Measurements from ENCODE around the gene KCTD4.
"Not testable (repeated sequence)": the region's sequence is repeated elsewhere in the genome, so short reads cannot be mapped to it uniquely, and the experiment has no call there.

The KCTD4 gene

GRCh38 chr13:45215392-45216077, 14.7 kb upstream of the KCTD4 start:
- DNase-seq = no peak

DNA sequence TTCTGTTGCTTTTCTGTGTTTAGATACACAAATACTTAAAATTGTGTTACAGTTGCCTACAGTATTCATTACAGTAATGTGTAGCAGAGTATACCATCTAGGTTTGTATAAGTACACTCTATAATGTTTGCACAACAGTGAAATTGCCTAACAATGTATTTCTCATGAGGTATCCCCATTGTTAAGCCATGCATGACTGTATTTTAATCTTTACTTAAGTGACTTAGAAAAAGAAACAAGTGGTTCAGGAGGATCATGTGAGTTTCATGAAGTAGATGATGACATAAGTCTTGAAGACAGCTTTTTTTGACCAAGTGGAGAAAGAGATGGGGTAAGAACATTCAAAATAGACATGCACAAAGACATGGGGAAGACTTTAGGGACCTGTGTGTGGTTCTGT, 8.4 kb upstream of the KCTD4 start:
- no peak for DNase-seq

GRCh38 chr13:45208132-45208531, 7.3 kb upstream of the KCTD4 start:
- no peak for DNase-seq

DNA sequence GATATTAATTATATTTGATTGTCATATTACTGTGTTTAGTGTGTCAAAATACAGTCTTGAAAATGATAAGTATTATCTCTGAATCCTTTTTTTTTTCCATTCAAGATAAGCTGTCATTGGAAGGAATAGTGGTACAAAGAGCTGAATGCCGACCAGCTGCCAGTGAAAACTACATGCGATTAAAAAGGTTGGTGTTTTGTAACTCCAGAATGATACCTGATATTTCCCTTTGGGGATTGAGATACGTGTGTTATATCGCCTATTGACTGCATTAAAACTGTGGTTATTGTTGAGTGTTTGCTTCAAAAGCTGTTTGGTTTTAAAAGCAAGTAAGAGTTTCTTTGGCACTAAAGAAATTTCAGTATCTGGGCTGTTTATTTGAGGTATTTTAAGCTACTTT, 6.5 kb upstream of the KCTD4 start:
- DNase-seq = no peak

DNA sequence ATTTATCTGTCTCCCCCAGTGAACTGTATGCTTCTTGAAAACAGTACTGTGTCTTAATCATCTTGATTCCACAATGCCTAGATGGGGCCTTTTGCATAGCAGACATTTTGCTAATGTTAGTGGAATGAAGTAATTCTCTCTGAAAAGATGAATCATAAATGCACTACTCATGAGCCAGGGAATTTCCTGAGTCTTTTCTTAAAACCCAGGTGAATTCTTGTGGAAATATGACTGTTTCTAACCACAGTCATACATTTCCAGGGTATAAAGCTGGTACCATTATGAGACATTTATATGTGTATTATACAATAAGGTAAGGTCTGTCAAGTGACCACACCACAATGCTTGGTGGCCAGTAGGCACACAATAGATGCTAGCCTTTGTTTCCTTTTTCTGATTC, 5.5 kb upstream of the KCTD4 start:
- DNase-seq = no peak

GRCh38 chr13:45205124-45205523, 4.3 kb upstream of the KCTD4 start:
- DNase-seq = no peak

DNA sequence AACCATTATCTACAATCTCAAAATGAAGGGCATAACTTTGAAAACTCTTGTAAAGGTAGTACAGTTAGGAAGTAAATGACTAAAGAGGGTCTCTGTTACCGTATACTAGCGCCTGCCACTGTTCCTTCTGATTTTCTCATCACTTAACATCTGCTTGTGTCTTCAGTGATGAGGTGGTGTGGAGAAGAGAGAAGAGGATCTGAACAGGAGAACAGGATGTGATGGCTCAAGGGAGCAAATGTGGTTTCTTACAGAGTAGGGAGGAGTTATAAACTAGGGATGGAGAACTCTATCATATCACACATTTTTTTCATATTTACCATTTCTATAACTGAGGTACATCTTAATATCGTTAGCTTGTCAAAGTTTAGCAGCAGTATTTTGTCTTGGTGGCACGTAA, 1.1 kb downstream of the KCTD4 start:
- no peak for DNase-seq

- DNase-seq = no peak
Observed at GRCh38 chr13:45198924-45199323, 1.9 kb downstream of the KCTD4 start.

- no peak for DNase-seq
Observed at GRCh38 chr13:45198041-45198440, 2.8 kb downstream of the KCTD4 start.

- DNase-seq = no peak
Observed at GRCh38 chr13:45196622-45197021, 4.2 kb downstream of the KCTD4 start.

GRCh38 chr13:45196096-45196495, 4.7 kb downstream of the KCTD4 start:
- DNase-seq = no peak

DNA sequence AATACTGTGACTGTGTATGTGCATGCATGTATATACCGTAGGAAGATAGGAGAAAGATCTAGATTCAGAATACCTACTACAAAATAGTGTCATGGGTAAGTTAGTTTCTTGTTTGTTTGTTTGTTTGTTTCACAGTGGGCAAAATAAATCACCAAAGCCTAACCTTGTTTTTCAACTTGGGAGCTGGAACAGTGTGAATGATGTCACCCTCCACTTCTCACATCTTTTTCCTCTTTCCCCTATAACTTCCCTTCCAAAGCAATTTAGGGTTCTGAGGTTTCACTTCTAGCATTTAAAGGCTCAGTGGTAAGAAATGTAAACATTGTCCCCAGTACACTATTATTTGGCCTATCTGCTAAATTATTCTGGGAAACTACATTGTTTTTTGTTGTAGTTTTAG, 5.4 kb downstream of the KCTD4 start:
- DNase-seq = no peak

DNA sequence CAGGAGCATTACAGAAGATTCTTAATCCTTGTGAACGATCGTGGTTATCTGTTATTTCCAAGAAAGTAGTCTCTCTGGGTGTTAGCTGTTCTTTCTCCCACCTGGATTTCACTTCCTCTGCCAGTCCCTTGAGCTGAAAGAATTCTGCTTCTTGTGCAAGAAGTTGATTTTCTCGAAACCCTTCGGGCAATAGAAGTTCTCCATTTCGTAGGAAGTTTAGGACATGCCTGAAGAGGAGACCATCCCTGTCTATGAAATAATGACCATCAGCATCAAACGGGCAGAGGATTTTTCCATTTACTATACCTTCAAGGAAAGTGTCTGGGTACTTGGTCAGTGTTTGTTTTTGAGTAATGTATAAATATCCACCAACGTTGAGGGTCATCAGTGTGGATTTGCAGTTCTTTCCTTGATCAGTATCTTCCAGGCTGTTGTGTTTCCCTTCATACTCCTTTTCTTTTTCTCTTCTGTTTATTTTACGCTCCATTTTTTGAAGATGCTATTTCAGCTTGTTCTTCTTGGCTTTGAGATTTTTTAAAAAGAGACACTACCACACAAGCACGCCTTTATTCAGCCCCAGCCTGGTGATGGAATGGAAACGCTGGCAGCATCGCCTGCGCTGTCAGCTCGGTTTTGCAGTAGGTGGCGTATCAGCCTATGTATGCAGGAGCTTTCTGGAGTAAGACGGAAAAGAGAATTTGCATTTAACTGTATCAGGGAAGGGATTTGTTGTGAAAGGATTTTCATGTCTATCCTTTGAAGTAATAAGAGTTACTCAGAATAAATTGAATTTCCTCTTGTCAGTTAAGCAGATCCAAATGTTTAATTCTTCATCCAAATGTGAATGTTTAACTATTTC, 6.5 kb downstream of the KCTD4 start:
- DNase-seq = no peak

DNA sequence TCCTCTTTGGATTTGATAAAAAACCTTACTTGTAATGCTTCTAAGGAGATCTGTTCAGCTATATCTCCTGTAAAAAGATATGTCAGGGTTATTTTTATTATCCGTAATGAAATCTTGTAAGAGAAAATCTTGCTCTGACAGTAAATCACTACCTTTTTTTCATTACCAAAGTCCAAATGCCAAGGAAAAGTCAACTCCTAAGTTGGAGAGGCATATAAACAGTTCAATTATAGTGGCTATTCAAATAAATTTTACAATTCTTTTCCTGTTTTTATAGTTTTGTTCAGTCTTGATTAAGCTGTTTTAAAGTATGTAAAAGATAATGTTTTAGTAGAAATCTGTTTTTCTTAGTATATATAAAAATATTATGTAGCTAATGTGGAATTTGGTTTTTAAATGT, 9.0 kb downstream of the KCTD4 start:
- DNase-seq = no peak

GRCh38 chr13:45189511-45189910, 11.3 kb downstream of the KCTD4 start:
- DNase-seq = not testable (repeated sequence)

- not testable (repeated sequence) for DNase-seq
Observed at GRCh38 chr13:45189077-45189476, 11.8 kb downstream of the KCTD4 start.

DNA sequence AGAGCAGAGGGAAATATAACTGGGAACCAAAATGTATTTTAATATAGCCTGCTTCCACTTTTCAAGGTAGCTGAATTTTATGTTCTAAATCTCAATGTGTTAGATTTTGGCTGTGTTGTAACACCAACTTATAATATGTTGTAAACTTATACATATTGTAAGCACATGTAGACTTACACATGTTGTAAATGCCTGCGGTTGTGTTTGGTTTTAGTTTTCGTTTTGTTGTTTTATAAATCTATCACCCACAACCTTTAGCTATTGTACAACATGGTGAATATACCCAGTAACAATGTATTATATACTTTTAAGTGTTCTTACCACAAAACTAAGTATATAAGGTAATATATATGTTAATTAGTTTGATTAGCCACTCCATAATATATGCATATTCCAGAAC, 15.6 kb downstream of the KCTD4 start:
- no peak for DNase-seq

DNA sequence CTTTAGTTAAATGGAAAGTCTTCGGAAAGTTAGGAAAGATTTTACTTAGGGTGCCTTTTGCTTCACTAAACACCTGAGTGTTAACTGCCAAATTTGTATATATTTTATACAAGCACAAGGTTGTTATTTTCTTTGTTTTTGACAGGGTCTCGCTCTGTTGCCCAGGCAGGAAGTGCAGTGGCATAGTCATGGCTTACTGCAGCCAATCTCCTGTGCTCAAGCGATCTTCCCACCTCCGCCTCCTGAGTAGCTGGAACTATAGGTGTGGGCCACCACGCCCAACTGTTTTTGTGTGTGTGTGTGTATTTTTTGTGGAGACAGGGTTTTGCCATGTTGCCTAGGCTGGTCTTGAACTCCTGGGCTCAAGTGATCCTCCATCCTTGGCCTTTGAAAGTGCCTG, 16.2 kb downstream of the KCTD4 start:
- DNase-seq = no peak

DNA sequence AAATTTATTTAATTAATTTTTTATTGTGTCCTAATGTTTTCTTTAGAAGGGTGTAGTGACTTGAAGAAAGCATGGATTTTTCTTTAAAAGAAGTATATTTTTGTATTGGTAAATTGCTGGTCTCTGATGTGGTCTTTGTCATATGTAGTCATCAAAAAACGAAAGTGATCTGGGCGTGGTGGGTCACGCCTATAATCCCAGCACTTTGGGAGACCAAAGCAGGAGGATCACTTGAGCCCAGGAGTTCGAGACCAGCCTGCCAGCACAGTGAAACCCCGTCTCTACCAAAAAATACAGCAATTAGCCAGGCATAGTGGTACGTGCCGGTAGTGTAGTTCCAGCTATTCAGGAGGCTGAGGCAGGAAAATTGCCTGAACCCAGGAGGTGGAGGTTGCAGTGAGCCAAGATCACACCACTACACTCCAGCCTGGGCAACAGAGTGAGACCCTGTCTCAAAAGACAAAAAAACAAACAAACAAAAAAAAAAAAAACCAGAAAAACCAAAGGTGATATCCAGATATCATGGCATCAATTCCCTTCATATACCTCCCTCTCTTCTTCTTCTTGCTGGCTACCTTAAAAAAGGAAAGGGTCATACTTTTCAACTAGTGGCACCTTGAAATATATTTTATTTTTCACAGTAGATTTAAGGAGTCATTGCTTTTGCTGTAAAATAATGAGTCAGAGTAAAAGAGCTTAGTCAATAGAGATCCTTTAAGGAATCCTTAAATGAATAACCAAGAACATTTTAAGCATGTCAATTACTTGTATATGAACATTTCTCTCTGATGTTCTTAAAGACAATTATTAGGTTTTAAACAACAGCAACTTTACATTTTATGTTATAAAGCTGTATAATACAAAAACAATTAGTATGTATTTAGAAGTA, 19.9 kb downstream of the KCTD4 start:
- no peak for DNase-seq

DNA sequence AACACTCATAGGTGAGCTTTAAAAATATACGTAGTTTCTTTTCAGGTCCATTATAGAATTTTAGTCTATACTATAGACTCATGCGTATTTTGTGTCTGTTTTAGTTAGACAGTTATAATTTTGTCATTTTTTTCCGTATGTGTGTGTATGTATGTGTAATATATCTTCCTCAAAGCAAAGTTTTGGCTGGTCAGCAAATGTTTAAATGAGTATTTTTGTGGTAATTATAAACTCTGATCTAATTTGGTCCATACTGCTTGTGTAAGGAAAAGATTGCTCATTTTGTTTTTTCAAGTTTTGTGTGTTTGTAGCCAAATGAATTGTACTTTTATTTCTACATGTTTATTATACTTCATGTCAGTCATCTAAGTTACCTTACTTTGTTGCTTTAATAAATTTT, 20.5 kb downstream of the KCTD4 start:
- no peak for DNase-seq

DNA sequence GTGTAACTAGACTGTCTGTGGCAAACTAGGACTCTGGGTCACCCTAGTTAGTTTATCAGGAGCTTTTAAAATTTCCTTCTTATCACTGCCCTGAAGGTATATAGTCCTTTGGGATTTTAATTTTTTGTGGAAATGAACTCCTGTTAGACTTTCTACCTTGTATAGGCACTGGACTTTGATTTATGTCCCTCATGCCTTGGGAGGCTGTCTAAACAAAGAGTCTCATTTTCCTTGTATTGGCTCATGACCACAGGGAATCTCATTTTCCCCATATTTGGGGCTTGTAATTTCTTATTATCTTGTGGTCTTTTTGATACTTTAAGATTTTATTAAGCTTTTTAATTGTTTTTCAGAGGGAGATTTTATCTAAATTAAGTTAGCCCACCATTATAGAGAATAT, 21.4 kb downstream of the KCTD4 start:
- no peak for DNase-seq

GRCh38 chr13:45178349-45179162, 22.3 kb downstream of the KCTD4 start:
- no peak for DNase-seq

- no peak for DNase-seq
Observed at GRCh38 chr13:45174478-45174877, 26.4 kb downstream of the KCTD4 start.

Data from CD4-positive, alpha-beta T cell treated with Interleukin-6 for 4 hours (primary cell).